Sigmoid colon (tissue), 4 donors: ENCODE data around the gene MAD1L1.
"Not testable (repeated sequence)": the region's sequence is repeated elsewhere in the genome, so short reads cannot be mapped to it uniquely, and the experiment has no call there.

Source experiments
- CTCF ChIP-seq, 4 experiments: fragments of 450-650 bp in 3 of 4; fragments of 200-600 bp in 1 of 4; IDR thresholded peaks; one replicate each; pipeline ENCODE4 v1.5.1; 2016 to 2019; ENCODE audit warnings: antibody characterized with exemption in 4 of 4, mild to moderate bottlenecking in 3 of 4, moderate library complexity in 2 of 4
- EP300 ChIP-seq, 4 donors: sonication (generic); formaldehyde crosslinking; IDR thresholded peaks; one replicate each; pipeline ENCODE4 v1.6.1; 2017; ENCODE audit warnings: antibody characterized with exemption in 4 of 4
- POLR2A ChIP-seq, 2 donors: fragments of 450-650 bp; IDR thresholded peaks; one replicate each; pipeline ENCODE4 v1.6.1; 2016; ENCODE audit warnings: antibody characterized with exemption in 2 of 2, mild to moderate bottlenecking in 2 of 2, moderate library complexity in 2 of 2
- POLR2AphosphoS5 ChIP-seq, 4 donors: sonication (generic); formaldehyde crosslinking; IDR thresholded peaks; one replicate each; pipeline ENCODE4 v1.6.1; 2017; ENCODE audit warnings: antibody characterized with exemption in 4 of 4

DNA sequence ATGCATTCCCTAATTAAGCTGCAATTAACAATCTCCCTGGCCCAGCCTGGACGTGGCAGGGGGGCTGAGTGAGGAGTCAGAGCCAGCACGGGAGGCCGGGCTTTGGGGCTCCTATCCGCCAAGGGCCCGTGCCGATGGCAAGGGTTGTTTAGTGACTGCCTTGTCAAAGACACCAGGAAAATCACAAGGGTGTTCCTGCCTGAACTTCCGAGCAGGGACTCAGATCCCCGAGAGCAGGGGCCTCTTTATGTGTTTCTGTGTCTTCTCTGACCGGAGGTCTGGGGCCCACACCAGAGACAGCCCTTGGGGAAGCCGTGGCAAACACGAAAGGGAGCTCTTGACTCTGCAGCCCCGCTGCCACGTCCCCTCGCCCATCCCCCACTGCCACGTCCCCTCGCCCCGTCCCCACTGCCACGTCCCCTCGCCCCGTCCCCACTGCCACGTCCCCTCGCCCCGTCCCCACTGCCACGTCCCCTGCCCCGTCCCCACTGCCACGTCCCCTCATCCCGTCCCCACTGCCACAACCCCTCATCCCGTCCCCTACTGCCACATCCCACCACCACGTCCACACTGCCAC is 303.3 kb downstream of the MAD1L1 start:
- not testable (repeated sequence) for TF ChIP-seq CTCF, POLR2A, POLR2AphosphoS5, EP300 (IDR thresholded peaks at IDR 0.05)
